ENCODE data around the gene GPRASP2.

Gene GPRASP2

DNA sequence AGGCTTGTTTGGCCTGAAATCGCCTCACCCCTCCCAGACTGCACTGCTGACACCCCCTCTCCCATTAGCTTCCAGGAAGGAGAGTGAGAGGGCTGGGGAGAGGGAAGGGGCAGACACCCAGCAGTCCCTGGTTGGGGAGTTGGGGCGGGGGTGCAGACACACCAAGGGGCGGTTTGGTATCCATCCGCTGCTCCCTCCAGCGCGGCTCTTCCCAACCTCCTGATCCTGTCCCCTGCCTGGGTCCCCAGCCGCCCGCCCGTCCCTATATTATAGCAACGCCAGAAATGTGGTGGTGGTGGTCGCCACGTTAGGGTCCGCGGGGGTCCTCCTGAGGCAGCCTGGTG, 33.2 kb downstream of the GPRASP2 start:
- no peak for DNase-seq (ENCODE audit: low read depth)

DNA sequence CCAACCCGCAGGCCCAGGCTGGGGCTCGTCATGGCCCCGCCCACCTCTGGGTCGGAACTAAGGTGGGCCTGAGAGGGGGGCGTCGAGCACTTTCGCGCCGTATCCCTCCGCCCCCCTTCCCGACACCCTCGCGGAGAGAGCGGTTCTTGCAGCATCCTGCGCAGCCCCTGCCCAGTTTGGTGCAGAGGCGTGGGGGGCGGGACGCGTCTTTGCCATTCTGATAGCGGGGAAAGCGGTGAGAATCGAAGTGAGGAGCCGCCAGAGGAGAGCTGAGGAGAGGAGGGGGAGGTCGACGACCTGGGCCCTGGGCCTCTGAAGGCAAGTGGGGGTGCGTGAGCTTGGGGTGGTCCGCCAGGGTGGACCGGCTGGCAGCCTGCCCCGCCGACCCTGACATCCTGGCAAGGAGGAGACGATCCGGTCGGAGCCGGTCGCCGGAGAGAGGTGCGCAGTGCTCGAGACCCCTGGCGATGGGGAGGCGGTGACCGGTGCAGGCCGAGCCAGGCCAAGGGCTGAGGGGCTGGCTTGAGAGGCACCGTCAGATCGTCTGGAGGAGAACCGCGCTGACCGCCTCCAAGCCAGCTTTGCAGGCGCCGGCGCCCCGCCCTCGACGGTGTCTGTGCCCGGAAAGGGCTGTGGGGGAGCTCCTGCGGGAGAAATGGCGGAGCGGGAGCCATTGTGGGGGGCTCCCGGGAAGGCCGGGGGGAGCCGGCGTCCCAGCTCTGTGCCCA, 33.8 kb downstream of the GPRASP2 start:
- DNase-seq (ENCODE audit: low read depth), result peak; percentile 31

DNA sequence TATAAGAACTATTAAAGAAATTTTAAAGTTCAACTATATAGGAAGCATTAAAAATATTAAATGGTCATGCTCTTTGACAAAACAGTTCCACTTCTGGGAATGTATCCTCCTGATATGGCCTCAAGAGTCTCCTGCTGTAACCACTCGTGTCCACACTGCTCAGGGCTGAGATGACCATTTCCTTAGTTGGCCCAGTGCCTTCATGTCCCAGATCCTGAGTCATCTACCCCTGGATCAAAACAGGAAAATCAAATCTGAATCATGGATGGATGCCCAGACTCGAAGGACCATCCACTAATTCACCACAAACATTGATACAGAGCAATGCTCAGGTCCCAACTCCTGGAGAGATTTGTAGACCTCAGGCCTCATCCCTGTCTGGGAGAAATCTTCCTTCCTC, 53.0 kb downstream of the GPRASP2 start:
- peak; percentile 34 for DNase-seq (ENCODE audit: low read depth)

DNA sequence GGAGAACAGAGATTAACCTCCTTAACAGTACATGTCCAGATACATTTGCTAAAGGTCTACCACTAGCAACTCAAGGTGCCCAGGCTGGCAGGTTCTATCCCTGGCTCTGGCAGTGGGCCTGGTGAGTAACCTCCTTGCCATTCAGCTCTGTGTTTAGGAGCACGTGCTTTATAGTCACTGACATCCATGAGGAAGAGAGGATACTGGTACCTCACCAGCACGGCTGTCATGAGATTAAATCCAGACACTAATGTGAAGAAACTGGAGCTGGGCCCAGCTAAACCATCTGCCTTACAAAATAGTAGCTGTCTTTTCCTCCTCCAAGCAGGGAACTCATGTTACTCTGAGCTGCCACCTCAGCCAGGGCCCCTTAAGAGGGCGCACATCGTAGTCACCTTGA, 53.6 kb downstream of the GPRASP2 start:
- DNase-seq (ENCODE audit: low read depth), result peak; percentile 23

DNA sequence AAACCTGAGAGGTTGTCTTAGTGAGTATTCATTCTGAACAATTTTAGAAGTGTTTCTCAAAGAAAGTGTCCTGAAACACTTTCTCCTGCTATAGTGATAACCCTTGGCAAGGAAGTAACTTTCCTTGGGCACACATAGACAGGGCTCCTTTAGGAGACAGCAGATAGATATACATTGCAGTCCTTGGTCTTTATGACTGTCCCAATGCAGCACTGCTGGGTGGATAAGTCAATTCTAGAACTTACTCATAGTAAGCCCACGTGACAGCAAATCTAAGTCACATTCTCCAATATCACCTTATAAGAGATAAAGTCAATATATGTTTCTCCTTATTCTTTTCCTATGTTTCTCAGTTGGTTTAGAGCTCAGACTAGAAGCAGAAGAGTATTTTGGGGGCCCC, 55.0 kb downstream of the GPRASP2 start:
- no peak for DNase-seq (ENCODE audit: low read depth)
